GM12801 (cell line): ENCODE measurements around the gene YPEL3.

Experiments used
- TF ChIP-seq, protein P1 (sequence below): IDR thresholded peaks from one replicate; pipeline ENCODE4 v1.5.1; 2011; ENCODE audit warnings: control low read depth; ENCODE audit not compliant: insufficient read length; ENCODE audit errors: extremely low read depth

Gene YPEL3, protein sequence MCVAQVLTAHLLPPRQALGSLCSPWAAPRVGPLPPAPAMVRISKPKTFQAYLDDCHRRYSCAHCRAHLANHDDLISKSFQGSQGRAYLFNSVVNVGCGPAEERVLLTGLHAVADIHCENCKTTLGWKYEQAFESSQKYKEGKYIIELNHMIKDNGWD

DNA sequence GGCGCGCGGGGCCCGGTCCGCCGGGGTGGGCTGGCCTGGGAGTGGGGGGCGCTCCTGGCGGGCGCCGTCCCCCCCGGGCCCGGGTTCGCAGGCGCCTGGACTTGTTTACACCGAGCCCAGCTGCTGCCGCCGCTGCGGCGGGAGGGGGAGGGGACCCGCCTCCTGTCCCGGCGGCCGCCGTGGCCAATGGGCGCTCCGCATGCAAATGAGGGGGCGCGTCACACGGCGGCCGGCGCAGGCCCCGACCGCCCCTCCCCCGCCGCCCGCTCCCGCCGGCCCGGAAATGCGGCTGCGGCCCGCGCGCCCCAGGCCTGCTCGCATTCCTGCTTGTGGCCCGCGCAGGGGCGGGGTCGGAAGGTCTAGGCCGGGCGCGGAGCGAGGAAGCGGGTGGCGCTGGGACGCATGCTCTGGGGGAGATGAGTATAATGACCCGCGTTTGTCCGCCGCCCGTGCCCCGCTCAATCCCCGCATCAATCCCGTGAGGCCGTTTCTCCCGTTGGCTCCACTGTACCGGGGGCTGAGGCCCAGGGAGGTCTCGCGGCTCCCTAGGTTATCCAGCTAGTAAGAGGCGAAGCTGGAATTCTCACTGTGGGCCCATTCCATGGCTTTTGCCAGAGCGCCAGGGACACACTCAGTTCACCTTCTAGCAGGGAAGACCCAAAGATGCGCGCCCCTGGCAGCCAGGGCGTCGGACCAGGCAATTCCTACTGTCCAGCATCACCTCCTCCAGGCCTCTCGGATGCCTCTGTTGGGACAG, at the start of gene YPEL3:
Gene YPEL3 (minus strand): TSS at position 109 of the 757 bp plus-strand sequence. CDS start 731 bp downstream, outside the sequence.
- TF ChIP-seq, protein P1, sequence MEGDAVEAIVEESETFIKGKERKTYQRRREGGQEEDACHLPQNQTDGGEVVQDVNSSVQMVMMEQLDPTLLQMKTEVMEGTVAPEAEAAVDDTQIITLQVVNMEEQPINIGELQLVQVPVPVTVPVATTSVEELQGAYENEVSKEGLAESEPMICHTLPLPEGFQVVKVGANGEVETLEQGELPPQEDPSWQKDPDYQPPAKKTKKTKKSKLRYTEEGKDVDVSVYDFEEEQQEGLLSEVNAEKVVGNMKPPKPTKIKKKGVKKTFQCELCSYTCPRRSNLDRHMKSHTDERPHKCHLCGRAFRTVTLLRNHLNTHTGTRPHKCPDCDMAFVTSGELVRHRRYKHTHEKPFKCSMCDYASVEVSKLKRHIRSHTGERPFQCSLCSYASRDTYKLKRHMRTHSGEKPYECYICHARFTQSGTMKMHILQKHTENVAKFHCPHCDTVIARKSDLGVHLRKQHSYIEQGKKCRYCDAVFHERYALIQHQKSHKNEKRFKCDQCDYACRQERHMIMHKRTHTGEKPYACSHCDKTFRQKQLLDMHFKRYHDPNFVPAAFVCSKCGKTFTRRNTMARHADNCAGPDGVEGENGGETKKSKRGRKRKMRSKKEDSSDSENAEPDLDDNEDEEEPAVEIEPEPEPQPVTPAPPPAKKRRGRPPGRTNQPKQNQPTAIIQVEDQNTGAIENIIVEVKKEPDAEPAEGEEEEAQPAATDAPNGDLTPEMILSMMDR: no peak

DNA sequence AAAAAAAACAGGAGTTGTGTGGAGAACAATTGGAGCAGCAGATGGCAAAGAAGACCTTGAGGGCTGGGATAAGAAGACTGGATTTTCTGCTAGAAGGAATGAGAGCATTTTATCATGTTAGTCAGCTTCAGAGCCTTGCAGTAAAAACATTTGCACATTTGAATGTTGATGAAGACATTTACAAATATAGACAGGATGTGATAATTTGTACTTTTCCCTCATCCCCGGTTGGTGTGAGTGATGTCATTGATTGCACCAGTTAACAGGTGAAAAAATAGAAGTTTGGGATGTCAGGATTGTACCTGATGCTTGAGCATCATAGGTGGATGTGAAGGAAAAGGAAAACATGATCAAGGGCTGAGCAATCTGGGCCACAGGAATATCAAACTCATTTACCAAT, 49.6 kb upstream of the YPEL3 start:
- TF ChIP-seq, protein P1: no peak

DNA sequence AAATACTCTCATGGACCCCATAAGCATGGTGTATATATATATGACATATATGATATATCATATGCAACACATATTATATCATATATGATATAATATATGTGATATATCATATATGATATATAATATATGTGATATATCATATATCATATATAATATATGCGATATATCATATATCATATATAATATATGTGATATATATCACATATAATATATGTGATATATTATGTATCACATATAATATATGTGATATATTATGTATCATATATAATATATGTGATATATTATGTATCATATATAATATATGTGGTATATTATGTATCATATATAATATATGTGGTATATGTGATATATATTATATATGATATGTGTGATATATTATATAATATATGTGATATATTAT, 48.9 kb upstream of the YPEL3 start:
- TF ChIP-seq, protein P1: no peak

DNA sequence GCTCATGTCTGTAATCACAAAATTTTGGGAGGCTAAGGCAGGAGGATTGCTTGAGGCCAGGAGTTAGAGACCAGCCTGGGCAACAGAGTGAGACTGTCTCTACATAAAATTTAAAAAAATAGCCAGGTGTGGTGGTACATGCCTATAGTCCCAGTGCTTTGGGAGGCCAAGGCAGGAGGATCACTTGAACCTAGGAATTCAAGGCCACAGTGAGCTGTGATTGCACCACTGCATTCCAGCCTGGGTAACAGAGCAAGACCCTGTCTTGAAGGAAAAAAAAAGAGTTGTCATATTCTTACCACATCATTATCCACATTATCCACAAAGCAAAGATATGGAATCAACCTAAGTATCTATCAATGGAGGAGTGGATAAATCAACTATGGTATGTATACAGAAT, 48.0 kb upstream of the YPEL3 start:
- TF ChIP-seq, protein P1: no peak

DNA sequence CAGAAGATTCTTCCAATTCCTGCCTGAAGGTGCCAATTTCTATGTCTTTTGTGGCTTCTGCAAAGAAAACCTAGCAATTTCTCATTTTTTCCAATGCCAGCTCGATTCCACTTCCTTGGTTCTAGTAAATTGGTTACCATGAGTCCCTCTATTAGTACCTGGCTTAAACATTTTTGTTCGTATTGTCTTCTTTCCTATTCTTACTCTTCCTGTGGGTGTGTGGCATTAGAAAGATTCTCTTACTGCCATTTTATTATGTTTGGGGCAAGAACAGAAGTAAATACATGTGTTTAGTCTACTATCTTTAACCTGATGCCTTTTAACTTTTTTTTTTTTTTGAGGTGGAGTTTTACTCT, 47.3 kb upstream of the YPEL3 start:
- TF ChIP-seq, protein P1: no peak

DNA sequence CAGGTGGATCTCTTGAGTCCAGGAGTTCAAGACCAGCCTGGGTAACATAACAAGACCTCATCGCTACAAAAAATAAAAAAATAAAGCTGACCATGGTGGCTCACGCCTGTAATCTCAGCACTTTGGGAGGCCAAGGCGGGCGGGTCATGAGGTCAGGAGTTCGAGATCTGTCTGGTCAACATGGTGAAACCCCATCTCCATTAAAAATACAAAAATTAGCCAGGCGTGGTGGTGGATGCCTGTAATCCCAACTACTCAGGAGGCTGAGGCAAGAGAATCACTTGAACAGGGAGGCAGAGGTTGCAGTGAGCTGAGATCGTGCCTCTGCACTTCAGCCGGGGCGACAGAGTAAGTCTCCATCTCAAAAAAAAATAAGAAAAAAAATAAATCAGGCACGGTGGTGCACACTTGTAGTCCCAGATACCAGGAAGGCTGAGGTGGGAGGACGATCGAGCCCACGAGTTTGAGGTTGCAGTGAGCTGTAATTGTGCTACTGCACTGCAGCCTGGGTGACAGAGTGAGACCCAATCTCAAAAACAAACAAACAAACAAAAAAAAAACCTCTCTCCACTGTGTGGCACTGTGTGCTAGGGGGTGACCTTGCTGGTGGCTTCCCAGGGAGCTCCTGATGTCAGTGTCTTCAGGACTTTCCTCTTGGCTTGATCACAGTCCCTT, 46.8 kb upstream of the YPEL3 start:
- TF ChIP-seq, protein P1: no peak

DNA sequence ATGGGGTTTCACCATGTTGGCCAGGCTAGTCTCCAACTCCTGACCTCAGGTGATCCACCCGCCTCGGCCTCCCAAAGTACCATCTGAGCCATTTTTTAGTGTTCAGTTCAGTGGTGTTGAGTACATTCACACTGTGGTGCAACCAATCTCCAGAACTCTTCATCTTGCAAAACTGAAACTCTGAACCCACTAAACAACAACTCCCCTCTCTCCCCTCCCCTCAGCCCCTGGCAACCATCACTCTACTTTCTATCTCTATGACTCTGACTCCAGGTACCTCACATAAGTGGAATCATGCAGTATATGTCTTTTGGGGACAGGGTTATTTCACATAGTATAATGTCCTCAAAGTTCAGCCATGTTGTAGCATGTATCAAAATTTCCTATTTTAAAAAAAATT, 45.7 kb upstream of the YPEL3 start:
- TF ChIP-seq, protein P1: no peak
